C4-2B (cell line): ENCODE data around the gene BAK1.
"Not testable (repeated sequence)": the region's sequence is repeated elsewhere in the genome, so short reads cannot be mapped to it uniquely, and the experiment has no call there.

Experiments
- H3K27ac ChIP-seq: fragments of 450-650 bp; 2 replicates; pipeline ENCODE4 v1.5.1; 2017
- ZFX ChIP-seq: fragments of 450-650 bp; IDR thresholded peaks from 2 replicates; pipeline ENCODE4 v1.6.1; 2017
- TF ChIP-seq, protein P1 (sequence below): fragments of 450-650 bp; conservative IDR thresholded peaks from 2 replicates; pipeline ENCODE4 v1.5.1; 2017; ENCODE audit warnings: mild to moderate bottlenecking

BAK1 gene

DNA sequence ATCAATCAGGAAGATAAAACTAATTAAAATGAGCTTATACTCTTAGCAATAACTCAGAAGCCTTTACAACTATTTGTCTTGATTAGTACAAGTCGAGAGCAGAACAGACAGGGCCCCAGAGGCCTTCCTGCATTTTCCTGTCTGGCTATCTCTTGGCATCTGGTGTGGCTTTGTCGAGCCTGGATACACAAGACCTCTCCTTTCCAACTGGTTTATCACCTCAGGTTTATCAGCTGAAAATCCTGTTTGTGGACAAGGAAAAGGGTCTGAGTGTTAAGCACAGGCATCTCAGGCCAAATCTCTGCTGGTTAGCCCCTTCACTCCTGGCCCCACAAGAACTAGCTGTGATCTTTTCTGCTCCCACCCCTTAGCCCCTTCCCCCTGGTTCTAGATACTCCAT is 32.6 kb downstream of the BAK1 start:
- no peak overlapping the region for H3K27ac ChIP-seq
- TF ChIP-seq, protein P1, sequence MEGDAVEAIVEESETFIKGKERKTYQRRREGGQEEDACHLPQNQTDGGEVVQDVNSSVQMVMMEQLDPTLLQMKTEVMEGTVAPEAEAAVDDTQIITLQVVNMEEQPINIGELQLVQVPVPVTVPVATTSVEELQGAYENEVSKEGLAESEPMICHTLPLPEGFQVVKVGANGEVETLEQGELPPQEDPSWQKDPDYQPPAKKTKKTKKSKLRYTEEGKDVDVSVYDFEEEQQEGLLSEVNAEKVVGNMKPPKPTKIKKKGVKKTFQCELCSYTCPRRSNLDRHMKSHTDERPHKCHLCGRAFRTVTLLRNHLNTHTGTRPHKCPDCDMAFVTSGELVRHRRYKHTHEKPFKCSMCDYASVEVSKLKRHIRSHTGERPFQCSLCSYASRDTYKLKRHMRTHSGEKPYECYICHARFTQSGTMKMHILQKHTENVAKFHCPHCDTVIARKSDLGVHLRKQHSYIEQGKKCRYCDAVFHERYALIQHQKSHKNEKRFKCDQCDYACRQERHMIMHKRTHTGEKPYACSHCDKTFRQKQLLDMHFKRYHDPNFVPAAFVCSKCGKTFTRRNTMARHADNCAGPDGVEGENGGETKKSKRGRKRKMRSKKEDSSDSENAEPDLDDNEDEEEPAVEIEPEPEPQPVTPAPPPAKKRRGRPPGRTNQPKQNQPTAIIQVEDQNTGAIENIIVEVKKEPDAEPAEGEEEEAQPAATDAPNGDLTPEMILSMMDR = no peak

DNA sequence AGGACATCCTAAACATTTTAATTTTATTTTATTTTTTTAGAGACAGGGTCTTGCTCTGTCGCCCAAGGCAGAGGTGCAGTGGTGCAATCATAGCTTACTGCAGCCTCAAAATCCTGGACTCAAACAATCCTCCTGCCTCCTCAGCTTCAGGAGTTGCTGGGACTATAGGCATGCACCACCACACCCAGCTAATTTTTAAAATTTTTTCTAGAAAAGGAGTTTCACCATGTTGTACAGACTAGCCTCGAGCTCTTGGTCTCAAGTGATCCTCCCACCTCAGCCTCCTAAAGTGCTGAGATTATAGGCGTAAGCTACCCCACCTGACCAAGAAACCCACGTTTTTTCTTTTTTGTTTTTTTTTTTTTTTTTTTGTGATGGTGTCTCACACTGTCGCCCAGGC is 33.3 kb downstream of the BAK1 start:
- H3K27ac ChIP-seq = no peak overlapping the region
- TF ChIP-seq, protein P1 = no peak
- TF ChIP-seq ZFX = no peak

DNA sequence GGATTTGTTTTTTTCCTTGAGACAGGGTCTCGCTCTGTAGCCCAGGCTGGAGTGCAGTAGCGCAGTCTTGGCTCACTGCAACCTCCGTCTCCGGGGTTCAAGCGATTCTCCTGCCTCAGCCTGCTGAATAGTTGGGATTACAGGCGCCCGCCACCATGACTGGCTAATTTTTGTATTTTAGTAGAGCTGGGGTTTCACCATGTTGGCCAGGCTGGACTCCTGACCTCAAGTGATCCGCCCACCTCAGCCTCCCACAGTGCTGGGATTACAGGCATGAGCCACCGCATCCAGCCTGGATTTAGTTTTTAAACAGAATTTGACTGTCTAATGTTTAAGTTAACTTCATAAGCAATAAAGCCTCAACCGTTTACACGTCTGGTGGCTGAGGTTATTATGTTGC is 34.8 kb downstream of the BAK1 start:
- not testable (repeated sequence) for H3K27ac ChIP-seq

DNA sequence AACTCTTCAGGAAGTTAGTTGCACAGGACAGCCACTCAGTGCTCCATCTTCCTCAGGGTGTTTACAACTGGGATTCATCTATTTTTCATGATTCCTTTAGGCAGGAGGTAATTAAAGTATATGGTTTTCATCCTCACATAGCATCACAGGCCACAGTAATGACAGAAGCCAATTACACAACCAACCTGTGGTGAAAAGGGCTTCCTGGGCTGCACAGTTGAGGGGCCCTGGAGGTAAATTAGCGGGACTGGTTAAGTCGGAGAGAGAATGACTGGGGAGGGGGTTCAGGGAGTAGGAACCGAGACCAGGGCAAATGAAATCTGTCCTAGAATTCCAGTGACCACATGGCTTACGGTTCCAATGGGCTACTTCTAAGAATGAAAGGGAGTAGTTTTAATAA is 37.0 kb downstream of the BAK1 start:
- TF ChIP-seq ZFX = no peak
- TF ChIP-seq, protein P1 = no peak

GRCh38 chr6:33540768-33541167 is 39.3 kb downstream of the BAK1 start:
- no peak overlapping the region for H3K27ac ChIP-seq
- TF ChIP-seq, protein P1 = no peak
- TF ChIP-seq ZFX = no peak

More for the DNA sequence above, 37.0 kb downstream of the BAK1 start:
- H3K27ac ChIP-seq = no peak overlapping the region

DNA sequence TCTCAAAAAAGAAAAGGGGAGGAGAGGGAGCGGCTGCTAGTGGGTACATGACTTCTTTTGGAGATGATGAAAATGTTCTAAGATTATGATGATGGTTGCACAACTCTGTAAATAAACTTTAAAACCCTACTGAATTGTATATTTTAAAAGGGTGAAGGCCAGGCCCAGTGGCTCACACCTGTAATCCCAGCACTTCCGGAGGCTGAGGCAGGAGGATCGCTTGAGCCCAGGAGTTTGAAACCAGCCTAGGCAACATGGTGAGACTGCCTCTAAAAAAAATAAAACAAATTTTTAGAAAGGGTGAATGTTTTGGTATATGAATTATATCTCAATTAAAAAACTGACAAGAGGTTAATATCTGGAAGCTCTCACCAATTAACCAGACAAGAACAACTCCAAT is 45.4 kb downstream of the BAK1 start:
- TF ChIP-seq, protein P1 = no peak
- no peak for TF ChIP-seq ZFX
- H3K27ac ChIP-seq = no peak overlapping the region

DNA sequence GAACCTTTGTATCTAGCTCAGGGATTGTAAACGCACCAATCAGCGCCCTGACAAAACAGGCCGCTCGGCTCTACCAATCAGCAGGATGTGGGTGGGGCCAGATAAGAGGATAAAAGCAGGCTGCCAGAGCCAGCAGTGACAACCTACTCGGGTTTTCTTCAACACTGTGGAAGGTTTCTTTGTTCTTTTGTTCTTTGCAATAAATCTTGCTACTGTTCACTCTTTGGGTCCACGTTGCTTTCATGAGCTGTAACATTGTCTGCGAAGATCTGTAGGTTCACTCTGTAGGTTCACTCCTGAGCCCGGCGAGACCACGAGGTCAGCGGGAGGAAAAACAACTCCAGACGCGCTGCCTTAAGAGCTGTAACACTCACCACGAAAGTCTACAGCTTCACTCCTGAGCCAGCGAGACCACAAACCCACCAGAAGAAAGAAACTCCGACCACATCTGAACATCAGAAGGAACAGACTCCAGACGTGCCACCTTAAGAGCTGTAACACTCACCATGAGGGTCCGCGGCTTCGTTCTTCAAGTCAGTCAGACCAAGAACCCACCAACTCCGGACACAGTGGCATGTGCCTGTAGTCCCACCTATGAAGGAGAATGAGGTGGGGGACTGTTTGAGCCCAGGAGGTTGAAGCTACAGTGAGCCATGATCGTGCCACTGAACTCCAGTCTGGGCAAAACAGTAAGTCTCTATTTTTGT is 46.8 kb downstream of the BAK1 start:
- not testable (repeated sequence) for H3K27ac ChIP-seq

DNA sequence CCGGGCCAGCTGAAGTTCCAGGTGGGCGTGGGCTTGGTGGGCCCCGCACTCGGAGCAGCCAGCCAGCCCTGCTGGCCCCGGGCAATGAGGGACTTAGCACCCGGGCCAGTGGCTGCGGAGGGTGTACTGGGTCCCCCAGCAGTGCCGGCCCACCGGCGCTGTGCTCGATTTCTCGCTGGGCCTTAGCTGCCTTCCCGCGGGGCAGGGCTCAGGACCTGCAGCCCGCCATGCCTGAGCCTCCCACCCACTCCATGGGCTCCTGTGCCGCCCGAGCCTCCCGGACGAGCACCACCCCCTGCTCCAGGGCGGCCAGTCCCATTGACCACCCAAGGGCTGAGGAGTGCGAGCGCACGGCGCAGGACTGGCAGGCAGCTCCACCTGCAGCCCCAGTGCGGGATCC is 47.6 kb downstream of the BAK1 start:
- not testable (repeated sequence) for H3K27ac ChIP-seq

DNA sequence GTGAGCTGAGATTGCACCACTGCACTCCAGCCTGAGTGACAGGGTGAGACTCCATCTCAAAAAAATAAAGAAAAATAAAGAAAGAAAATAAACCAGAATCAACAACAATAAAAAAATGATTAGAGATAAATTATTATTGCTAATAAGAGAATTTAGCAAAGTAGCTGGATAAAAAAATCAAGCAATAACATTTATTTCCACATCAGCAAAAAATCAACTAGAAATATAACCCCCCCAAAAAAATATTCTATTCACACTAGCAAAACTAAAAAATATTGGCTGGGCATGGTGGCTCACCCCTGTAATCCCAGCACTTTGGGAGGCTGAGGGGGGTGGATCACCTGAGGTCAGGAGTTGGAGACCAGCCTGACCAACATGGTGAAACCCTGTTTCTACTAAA is 49.5 kb downstream of the BAK1 start:
- H3K27ac ChIP-seq = not testable (repeated sequence)
